Right cardiac atrium (tissue), 5 donors: ENCODE measurements around the gene RGS10. TPM values are rescaled to one million over a fixed set of nuclear protein-coding genes. Genes with fewer than 3 reads are reported as not detected.

Experiments used
- ATAC-seq, 2 donors: fragments of 200-7000 bp; cut with Tn5 transposase; one replicate each; pipeline versions ENCODE4 v1.8.0 to v1.9.1; 2020; ENCODE audit warnings: moderate library complexity in 2 of 2, mild to moderate bottlenecking in 1 of 2
- DNase-seq, 3 donors: peaks; one replicate each; pipeline ENCODE4 v3.0.0-alpha.2; 2020
- H3K27ac ChIP-seq: one replicate; pipeline ENCODE4 v1.5.1; 2013; ENCODE audit warnings: mild to moderate bottlenecking, low read length, control low read depth, moderate library complexity
- H3K27me3 ChIP-seq: one replicate; pipeline ENCODE4 v1.6.1; 2013; ENCODE audit not compliant: control insufficient read depth, insufficient read depth
- H3K4me1 ChIP-seq: one replicate; pipeline ENCODE4 v1.6.1; 2013; ENCODE audit warnings: low read length; ENCODE audit not compliant: control insufficient read depth, insufficient read depth
- H3K4me3 ChIP-seq: one replicate; pipeline ENCODE4 v1.5.1; 2013; ENCODE audit warnings: low read length, control low read depth
- H3K9me3 ChIP-seq: one replicate; pipeline ENCODE4 v1.6.1; 2013; ENCODE audit warnings: low read length; ENCODE audit not compliant: control insufficient read depth
- WGBS: extraction: QIAGEN DNeasy Blood & Tissue Kit; methylation state at CpG from one replicate; pipeline ENCODE4 v1.1.7; 2013; 5-methylcytosine and 5-hydroxymethylcytosine counted together
- intact Hi-C, 4 donors: fragments of 100-400 bp; cut with DNase I; formaldehyde crosslinking; loops; one replicate each; pipeline versions ENCODE4 v1.11.0 to v1.14.0; 2022 to 2023
- polyA plus RNA-seq: library from polyadenylated mRNA; stranded (reverse); fragments of 200-250 nt; gene quantifications from one replicate; pipeline ENCODE4 v1.2.3, GENCODE V29; 2013
- total RNA-seq, 4 donors: library from RNA; stranded (reverse); fragmentation: NEBNext Ultra II Directional; extraction: Animal tissue kit (Norgen Biotek cat#: 25700); gene quantifications; one replicate each; pipeline ENCODE4 v1.2.1, GENCODE V29; 2021
- donor health status: healthy with polysubstance abuse.
- donor health status: DM: no; HTN: yes; CAD: no.
- donor health status: DM: no; HTN: no; CAD: no.
- donor health status: DM: no; HTN: yes; CAD: no; lungs with severe emphysema.
- donor health status: DM: yes; HTN: yes; CAD: no.

RGS10 gene
- total and polyA plus RNA-seq, 5 donors, result 4.2 to 7.8 (median 6.1) TPM

GRCh38 chr10:119495021-119495505, 47.5 kb downstream of the RGS10 start:
- intact Hi-C loops, result no loop called here
- Histone ChIP-seq H3K9me3 (no peaks in the 10 kb centered on the region), H3K27me3 (no peaks in the 10 kb centered on the region), H3K4me3 (no peak overlapping the region), H3K4me1 (peaks cover 3% of the 10 kb centered on the region), H3K27ac (no peak overlapping the region)
- peak in 1 of 2 donors; percentile 7 for ATAC-seq
- no peak for DNase-seq
- 84% methylated on average over 5 of the region's 5 CpGs for WGBS

- DNase-seq (no peak), ATAC-seq (peak; percentile 22 to 25)
- intact Hi-C loops, result no loop called here
- Histone ChIP-seq H3K27me3 (no peaks in the 10 kb centered on the region), H3K9me3 (no peaks in the 10 kb centered on the region), H3K27ac (no peak overlapping the region), H3K4me1 (peaks cover 3% of the 10 kb centered on the region), H3K4me3 (no peak overlapping the region)
- 63% methylated on average over 6 of the region's 6 CpGs for WGBS
These were observed 48.1 kb downstream of the RGS10 start for GRCh38 chr10:119494236-119495020.

- H3K4me3 ChIP-seq, result no peak overlapping the region
- DNase-seq (no peak), ATAC-seq (peak in 1 of 2 donors; percentile 6)
- no peaks in the 10 kb centered on the region for H3K27me3 ChIP-seq
- WGBS, result 65% methylated on average over 11 of the region's 11 CpGs
- H3K27ac ChIP-seq, result no peak overlapping the region
- H3K9me3 ChIP-seq, result no peaks in the 10 kb centered on the region
- H3K4me1 ChIP-seq, result peaks cover 3% of the 10 kb centered on the region
- intact Hi-C loops, result no loop called here
These were observed 49.4 kb downstream of the RGS10 start for GRCh38 chr10:119493155-119493554.

- Histone ChIP-seq H3K4me1 (peaks cover 3% of the 10 kb centered on the region), H3K9me3 (no peaks in the 10 kb centered on the region), H3K27ac (no peak overlapping the region), H3K4me3 (no peak overlapping the region), H3K27me3 (no peaks in the 10 kb centered on the region)
- WGBS, result 76% methylated on average over 6 of the region's 6 CpGs
- ATAC-seq (no peak), DNase-seq (no peak)
- intact Hi-C loops, result no loop called here
These were observed 50.4 kb downstream of the RGS10 start for GRCh38 chr10:119491966-119492757.

GRCh38 chr10:119489991-119490326, 52.6 kb downstream of the RGS10 start:
- intact Hi-C loops, result no loop called here
- Histone ChIP-seq H3K9me3 (no peaks in the 10 kb centered on the region), H3K27me3 (no peaks in the 10 kb centered on the region), H3K4me1 (peaks cover 3% of the 10 kb centered on the region), H3K4me3 (no peak overlapping the region), H3K27ac (no peak overlapping the region)
- WGBS, result 60% methylated on average over 5 of the region's 5 CpGs
- ATAC-seq (no peak), DNase-seq (no peak)

- H3K4me1 ChIP-seq, result no peaks in the 10 kb centered on the region
- DNase-seq, result no peak
- no peaks in the 10 kb centered on the region for H3K27me3 ChIP-seq
- H3K4me3 ChIP-seq, result no peak overlapping the region
- intact Hi-C loops, result no loop called here
- 85% methylated on average over 7 of the region's 7 CpGs for WGBS
- no peaks in the 10 kb centered on the region for H3K9me3 ChIP-seq
- no peak overlapping the region for H3K27ac ChIP-seq
- no peak for ATAC-seq
These were observed 53.8 kb downstream of the RGS10 start for GRCh38 chr10:119488675-119489074.

GRCh38 chr10:119483839-119484238, 58.7 kb downstream of the RGS10 start:
- H3K27ac ChIP-seq, result no peak overlapping the region
- no peaks in the 10 kb centered on the region for H3K4me1 ChIP-seq
- H3K27me3 ChIP-seq, result no peaks in the 10 kb centered on the region
- no peaks in the 10 kb centered on the region for H3K9me3 ChIP-seq
- no peak overlapping the region for H3K4me3 ChIP-seq
- ATAC-seq (peak in 1 of 2 donors; percentile 49), DNase-seq (peak in 1 of 3 donors; percentile 59)
- intact Hi-C loops, result no loop called here
- WGBS, result 48% methylated on average over 9 of the region's 9 CpGs

GRCh38 chr10:119483001-119483400, 59.5 kb downstream of the RGS10 start:
- Histone ChIP-seq H3K27ac (no peak overlapping the region), H3K27me3 (no peaks in the 10 kb centered on the region), H3K4me3 (no peak overlapping the region), H3K9me3 (no peaks in the 10 kb centered on the region), H3K4me1 (no peaks in the 10 kb centered on the region)
- ATAC-seq (no peak), DNase-seq (no peak)
- intact Hi-C loops, result no loop called here
- WGBS, result 91% methylated on average over 6 of the region's 6 CpGs

GRCh38 chr10:119481781-119482426, 60.6 kb downstream of the RGS10 start:
- DNase-seq, result no peak
- no peaks in the 10 kb centered on the region for H3K27me3 ChIP-seq
- no peak for ATAC-seq
- no peak overlapping the region for H3K27ac ChIP-seq
- intact Hi-C loops, result no loop called here
- no peaks in the 10 kb centered on the region for H3K4me1 ChIP-seq
- 93% methylated on average over 12 of the region's 12 CpGs for WGBS
- H3K4me3 ChIP-seq, result no peak overlapping the region
- no peaks in the 10 kb centered on the region for H3K9me3 ChIP-seq

- Histone ChIP-seq H3K27me3 (no peaks in the 10 kb centered on the region), H3K9me3 (no peaks in the 10 kb centered on the region), H3K4me1 (no peaks in the 10 kb centered on the region), H3K4me3 (no peak overlapping the region), H3K27ac (no peak overlapping the region)
- intact Hi-C loops, result no loop called here
- ATAC-seq, result no peak
- no peak for DNase-seq
- WGBS, result 62% methylated on average over 4 of the region's 4 CpGs
These were observed 61.9 kb downstream of the RGS10 start for GRCh38 chr10:119480667-119481066.

- intact Hi-C loops, result no loop called here
These were observed 63.0 kb downstream of the RGS10 start for GRCh38 chr10:119479532-119479931.

More at GRCh38 chr10:119479532-119479931, 63.0 kb downstream of the RGS10 start:
- ATAC-seq, result no peak
- no peaks in the 10 kb centered on the region for H3K9me3 ChIP-seq
- no peaks in the 10 kb centered on the region for H3K4me1 ChIP-seq
- no peak for DNase-seq
- no peak overlapping the region for H3K4me3 ChIP-seq
- no peak overlapping the region for H3K27ac ChIP-seq
- 38% methylated on average over 8 of the region's 8 CpGs for WGBS
- no peaks in the 10 kb centered on the region for H3K27me3 ChIP-seq
